ENCODE data around the gene GH1.
"Not testable (repeated sequence)": the region's sequence is repeated elsewhere in the genome, so short reads cannot be mapped to it uniquely, and the experiment has no call there.

GH1 gene

DNA sequence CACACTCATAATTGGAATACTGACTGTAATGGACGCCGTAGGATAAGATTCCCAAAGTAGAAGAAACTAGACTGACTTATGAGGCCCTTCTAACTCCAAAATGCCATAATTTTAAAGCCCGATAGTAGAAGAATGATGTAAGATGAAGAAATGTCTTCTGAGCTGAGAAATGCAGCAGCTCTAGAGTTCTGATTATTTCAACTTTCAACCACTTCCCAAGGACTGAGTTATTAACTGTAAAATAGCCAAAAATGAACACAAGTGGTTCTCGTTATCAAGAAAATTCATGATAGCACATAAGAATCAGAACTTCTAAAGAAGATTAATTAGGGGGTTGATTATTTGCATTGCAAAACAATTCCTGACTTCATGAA, 48.4 kb downstream of the GH1 start:
- not testable (repeated sequence) for H3K4me3 Mint-ChIP-seq; H3K27me3 Mint-ChIP-seq (ENCODE audit: low read depth); H3K27ac Mint-ChIP-seq; H3K9me3 Mint-ChIP-seq; H3K4me1 Mint-ChIP-seq; H3K36me3 Mint-ChIP-seq (ENCODE audit: low read depth)

DNA sequence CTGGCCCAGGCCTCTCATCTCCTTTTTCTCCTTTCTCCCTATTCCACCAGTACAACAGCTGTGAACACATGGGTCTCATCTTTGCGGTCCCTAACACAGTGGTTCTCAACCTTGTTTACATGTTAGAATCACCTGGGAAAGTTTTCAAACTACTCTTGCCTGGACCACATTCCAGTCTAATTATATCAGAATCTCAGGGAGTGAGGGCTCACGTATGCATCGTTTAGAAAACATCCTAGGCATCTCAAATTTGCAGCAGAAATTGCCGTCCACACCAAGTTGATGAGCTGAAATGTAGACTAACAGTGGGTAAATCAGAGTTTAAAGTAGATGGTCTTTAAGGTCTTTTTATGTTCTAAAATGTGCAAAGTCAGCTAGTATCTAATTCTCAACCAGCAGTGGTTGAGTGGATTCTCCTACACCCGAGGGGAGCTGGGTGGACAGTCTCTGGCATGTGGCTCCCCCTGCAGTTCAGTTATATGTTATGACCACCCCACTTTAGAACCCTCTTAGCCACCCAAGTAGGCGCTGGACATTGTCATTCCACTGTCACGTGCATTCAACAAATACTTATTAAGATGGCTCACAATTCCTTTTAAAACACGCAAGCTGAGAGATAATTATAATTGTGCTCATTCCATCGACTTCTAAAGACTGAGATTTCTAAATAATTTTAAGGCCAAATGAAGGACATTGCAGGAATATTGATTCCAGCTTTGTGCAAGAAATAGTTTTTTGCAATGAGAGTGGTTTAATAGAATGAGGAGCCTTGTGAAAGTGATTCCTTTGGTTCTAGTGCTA, 48.9 kb downstream of the GH1 start:
- H3K27me3 Mint-ChIP-seq (ENCODE audit: low read depth), result not testable (repeated sequence)

More for the DNA sequence above, 48.9 kb downstream of the GH1 start:
- H3K9me3 Mint-ChIP-seq; H3K4me1 Mint-ChIP-seq; H3K4me3 Mint-ChIP-seq; H3K27ac Mint-ChIP-seq; H3K36me3 Mint-ChIP-seq (ENCODE audit: low read depth): not testable (repeated sequence)
